NCI-H1694 treated with DMSO at 0.1 percent for 48 hours (cell line): ENCODE results near the gene MBLAC1.

Source experiments
- DNase-seq: peaks from one replicate; lab custom pipeline; 2025; lab: John Stamatoyannopoulos, UW

The MBLAC1 gene

GRCh38 chr7:100173806-100174495 is 47.2 kb downstream of the MBLAC1 start:
- DNase-seq: no peak

- DNase-seq: no peak
Measured at GRCh38 chr7:100174582-100174981, 47.8 kb downstream of the MBLAC1 start.

- DNase-seq: no peak
Measured at GRCh38 chr7:100175296-100175935, 48.6 kb downstream of the MBLAC1 start.

GRCh38 chr7:100176096-100177044 is 49.6 kb downstream of the MBLAC1 start:
- DNase-seq: no peak

- DNase-seq: peak; percentile 97
Measured at GRCh38 chr7:100177045-100178001, 50.6 kb downstream of the MBLAC1 start, which contains the start of the genes GPC2 and STAG3. TSS of gene GPC2 (minus strand) at chr7:100177381. CDS start at chr7:100177199, 182 bp downstream. TSS of gene STAG3 (plus strand) at chr7:100177918. CDS start at chr7:100180557, 2,639 bp downstream.
